C4-2B (cell line): ENCODE data around the gene IFI30.

ENCODE experiments used
- H3K27ac ChIP-seq: fragments of 450-650 bp; 2 replicates; pipeline ENCODE4 v1.5.1; 2017
- ZFX ChIP-seq: fragments of 450-650 bp; IDR thresholded peaks from 2 replicates; pipeline ENCODE4 v1.6.1; 2017
- TF ChIP-seq, protein P1 (sequence below): fragments of 450-650 bp; conservative IDR thresholded peaks from 2 replicates; pipeline ENCODE4 v1.5.1; 2017; ENCODE audit warnings: mild to moderate bottlenecking

Gene IFI30

DNA sequence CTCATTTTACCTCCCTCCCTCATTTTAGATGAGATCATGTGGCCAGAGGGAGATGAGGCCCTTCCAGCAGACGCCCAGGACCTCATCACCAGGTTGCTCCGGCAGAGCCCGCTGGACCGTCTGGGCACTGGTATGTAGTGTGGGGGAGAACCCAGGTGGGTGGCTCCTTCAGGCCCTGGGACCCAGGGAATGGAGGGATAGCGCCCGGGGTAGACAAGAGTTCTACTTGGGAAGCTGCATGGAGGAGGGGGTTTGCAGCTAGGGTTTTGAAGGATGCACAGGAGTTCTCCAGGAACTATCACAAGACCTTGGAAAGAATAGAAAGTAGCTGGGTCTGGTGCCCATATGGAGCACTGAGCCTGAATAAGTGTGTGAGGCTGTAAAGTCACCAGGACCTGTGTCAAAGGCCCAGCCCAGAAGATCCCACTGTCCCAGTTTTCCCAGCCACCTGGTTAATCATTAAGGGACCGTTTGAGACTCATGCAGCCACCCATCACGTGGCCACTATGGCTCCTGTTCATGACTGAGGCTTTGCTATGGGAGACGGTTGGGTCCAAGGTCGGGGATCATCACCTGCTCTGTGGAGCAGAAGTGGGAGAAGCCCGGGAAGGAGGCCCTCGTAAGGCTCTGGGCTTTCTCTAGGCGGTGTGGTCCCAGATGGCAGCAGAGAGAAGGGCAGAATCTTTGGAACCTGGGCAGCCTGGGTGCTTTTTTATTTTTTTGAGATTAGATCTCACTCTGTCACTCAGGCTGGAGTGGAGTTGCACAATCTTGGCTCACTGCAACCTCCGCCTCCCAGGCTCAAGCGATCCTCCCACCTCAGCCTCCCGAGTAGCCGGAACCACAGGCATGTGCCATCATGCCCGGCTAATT lies 37.7 kb upstream of the IFI30 start:
- no peak overlapping the region for H3K27ac ChIP-seq
- TF ChIP-seq, protein P1, sequence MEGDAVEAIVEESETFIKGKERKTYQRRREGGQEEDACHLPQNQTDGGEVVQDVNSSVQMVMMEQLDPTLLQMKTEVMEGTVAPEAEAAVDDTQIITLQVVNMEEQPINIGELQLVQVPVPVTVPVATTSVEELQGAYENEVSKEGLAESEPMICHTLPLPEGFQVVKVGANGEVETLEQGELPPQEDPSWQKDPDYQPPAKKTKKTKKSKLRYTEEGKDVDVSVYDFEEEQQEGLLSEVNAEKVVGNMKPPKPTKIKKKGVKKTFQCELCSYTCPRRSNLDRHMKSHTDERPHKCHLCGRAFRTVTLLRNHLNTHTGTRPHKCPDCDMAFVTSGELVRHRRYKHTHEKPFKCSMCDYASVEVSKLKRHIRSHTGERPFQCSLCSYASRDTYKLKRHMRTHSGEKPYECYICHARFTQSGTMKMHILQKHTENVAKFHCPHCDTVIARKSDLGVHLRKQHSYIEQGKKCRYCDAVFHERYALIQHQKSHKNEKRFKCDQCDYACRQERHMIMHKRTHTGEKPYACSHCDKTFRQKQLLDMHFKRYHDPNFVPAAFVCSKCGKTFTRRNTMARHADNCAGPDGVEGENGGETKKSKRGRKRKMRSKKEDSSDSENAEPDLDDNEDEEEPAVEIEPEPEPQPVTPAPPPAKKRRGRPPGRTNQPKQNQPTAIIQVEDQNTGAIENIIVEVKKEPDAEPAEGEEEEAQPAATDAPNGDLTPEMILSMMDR: no peak
- no peak for TF ChIP-seq ZFX

DNA sequence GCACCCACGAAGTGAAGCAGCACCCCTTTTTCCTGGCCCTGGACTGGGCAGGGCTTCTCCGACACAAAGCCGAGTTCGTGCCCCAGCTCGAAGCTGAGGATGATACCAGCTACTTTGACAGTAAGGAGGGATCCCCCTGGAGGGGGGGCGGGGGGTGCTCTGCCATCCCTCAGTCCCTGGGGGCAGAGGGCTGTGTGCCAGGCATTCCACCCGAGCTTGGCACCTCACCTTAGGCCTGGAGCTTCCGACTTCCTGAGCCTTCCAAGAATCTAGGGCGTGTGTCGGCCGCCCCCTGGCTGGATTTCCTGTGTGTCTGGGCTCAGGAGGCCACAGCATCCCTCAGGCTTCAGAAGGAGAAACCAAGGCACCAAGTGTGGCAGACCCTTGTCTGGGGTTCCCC lies 36.4 kb upstream of the IFI30 start:
- H3K27ac ChIP-seq: no peak overlapping the region
- TF ChIP-seq ZFX: no peak
- TF ChIP-seq, protein P1: no peak

DNA sequence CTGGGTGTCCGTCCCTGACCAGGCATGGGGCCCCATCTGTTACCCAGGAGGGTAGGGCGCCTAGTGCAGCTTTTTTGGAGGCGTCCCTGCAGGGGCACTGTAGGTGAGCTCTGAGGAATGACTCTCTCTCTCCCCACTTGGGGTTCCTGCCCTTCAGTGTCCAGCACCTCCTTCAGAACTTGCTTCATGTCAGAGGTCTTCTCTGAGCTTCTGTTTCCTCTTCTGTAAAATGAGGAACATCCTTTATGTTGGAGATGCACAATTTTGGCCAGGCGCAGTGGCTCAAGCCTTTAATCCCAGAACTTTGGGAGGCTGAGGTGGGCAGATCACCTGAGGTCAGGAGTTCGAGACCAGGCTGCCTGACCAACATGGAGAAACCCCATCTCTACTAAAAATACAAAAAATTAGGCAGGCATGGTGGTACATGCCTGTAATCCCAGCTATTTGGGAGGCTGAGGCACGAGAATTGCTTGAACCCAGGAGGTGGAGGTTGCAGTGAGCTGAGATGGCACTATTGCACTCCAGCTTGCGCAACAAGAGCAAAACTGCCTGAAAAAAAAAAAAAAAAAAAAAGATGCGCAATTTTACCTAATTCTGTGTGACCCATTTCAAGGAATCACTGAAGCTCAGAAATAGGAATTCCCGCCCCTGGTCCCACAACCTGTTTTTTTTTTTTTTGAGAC lies 35.8 kb upstream of the IFI30 start:
- TF ChIP-seq, protein P1: no peak
- TF ChIP-seq ZFX: no peak
- H3K27ac ChIP-seq: no peak overlapping the region

DNA sequence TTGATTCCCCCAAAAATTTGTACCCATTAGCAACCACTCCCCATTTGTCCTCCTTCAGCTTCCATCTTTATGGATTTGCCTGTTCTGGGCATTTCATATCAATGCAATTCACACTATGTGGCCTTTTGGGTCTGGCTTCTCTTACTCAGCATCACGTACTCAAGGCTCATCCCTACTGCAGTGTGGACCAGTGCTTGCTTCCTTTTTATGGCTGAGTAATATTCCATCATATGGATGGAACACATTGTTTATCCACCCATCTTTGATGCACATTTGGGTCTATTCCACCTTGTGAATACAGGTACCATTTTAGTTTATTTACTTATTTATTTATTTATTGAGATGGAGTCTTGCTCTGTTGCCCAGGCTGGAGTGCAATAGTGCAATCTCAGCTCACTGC lies 33.1 kb upstream of the IFI30 start:
- no peak for TF ChIP-seq ZFX
- TF ChIP-seq, protein P1: no peak
- no peak overlapping the region for H3K27ac ChIP-seq

DNA sequence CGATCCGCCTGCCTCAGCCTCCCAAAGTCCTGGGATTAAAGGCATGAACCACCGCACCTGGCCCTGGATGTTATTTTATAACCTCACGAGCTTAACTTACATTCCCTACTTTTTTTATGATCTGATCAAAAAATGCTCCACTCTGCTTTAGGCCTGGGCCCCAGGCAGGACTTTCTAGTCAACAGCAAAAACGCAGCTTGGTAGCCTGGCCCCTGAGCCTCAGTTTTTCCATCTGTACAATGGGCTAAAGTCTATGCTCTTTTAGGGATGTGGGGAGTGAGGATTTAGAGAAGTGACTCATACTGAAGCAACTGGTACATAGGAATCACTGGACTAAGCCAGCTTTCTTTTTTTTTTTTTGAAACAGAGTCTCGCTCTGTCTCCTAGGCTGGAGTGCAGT lies 32.6 kb upstream of the IFI30 start:
- TF ChIP-seq, protein P1: no peak
- no peak for TF ChIP-seq ZFX
- no peak overlapping the region for H3K27ac ChIP-seq

DNA sequence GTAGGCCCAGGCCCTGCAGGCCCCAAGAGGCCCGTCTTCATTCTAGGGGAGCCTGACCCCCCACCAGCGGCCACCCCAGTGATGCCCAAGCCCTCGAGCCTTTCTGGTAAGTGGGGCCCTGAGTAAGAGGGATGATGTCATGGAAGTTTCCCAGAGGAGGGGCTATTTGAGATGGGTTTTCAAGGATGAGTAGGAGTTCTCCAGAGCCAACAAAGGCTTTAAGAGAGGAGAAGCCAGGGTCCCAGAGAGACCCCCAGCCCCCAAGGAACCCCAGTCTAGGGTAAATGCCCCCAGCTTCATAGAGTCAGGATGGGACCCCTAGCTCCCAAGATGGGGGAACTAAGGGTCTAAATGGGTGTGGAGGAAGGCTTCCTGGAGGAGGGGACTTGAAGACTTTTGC lies 29.7 kb upstream of the IFI30 start:
- no peak overlapping the region for H3K27ac ChIP-seq
- TF ChIP-seq, protein P1: no peak
- no peak for TF ChIP-seq ZFX

DNA sequence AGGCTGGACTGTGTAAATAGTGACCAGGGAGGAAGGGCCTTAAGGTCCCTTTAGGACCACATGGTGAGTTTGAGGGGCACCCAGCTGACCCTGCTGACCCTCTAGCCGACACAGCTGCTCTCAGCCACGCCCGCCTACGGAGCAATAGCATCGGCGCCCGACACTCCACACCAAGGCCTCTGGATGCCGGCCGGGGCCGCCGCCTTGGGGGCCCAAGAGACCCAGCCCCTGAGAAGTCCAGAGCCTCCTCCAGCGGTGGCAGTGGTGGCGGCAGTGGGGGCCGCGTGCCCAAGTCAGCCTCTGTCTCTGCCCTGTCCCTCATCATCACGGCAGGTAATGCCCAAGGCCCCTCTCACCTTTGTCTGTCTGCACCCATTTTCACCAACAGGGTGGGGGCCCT lies 29.3 kb upstream of the IFI30 start:
- H3K27ac ChIP-seq: no peak overlapping the region
- no peak for TF ChIP-seq ZFX
- TF ChIP-seq, protein P1: no peak
